Stimulated activated CD8-positive, alpha-beta memory T cell treated with anti-CD3 and anti-CD28 coated beads, Interleukin-12 subunit alpha, Interleukin-12 subunit beta, amount 100 ng/mL, for 4 hours (primary cell): Measurements from ENCODE around the gene ULBP1.
"Not testable (repeated sequence)": the region's sequence is repeated elsewhere in the genome, so short reads cannot be mapped to it uniquely, and the experiment has no call there.

Experiments used
- DNase-seq: peaks from one replicate; pipeline ENCODE4 v3.0.0-alpha.2; 2020; ENCODE audit warnings: low read depth

The ULBP1 gene

GRCh38 chr6:149933461-149933860 is 30.3 kb upstream of the ULBP1 start:
- no peak for DNase-seq

- peak; percentile 21 for DNase-seq
These were observed 29.2 kb upstream of the ULBP1 start for GRCh38 chr6:149934249-149935156.

- no peak for DNase-seq
These were observed 28.5 kb upstream of the ULBP1 start for GRCh38 chr6:149935246-149935645.

- no peak for DNase-seq
These were observed 28.1 kb upstream of the ULBP1 start for GRCh38 chr6:149935668-149936067.

- DNase-seq: no peak
These were observed 27.0 kb upstream of the ULBP1 start for GRCh38 chr6:149936743-149937142.

GRCh38 chr6:149938013-149938570 is 25.7 kb upstream of the ULBP1 start:
- DNase-seq: not testable (repeated sequence)

GRCh38 chr6:149938571-149939355 is 25.0 kb upstream of the ULBP1 start:
- DNase-seq: peak; percentile 19

- no peak for DNase-seq
These were observed 24.4 kb upstream of the ULBP1 start for GRCh38 chr6:149939356-149939648.

- DNase-seq: no peak
These were observed 23.7 kb upstream of the ULBP1 start for GRCh38 chr6:149939909-149940671.

GRCh38 chr6:149940672-149940982 is 23.1 kb upstream of the ULBP1 start:
- no peak for DNase-seq

- peak; percentile 84 for DNase-seq
These were observed 21.9 kb upstream of the ULBP1 start, which contains the start of gene ULBP2 for GRCh38 chr6:149941583-149942460. Gene ULBP2 (plus strand): TSS chr6:149942014. CDS start chr6:149942073, 59 bp downstream.

GRCh38 chr6:149942461-149942829 is 21.3 kb upstream of the ULBP1 start:
- DNase-seq: no peak

GRCh38 chr6:149943321-149943720 is 20.4 kb upstream of the ULBP1 start:
- not testable (repeated sequence) for DNase-seq

GRCh38 chr6:149945276-149945675 is 18.5 kb upstream of the ULBP1 start:
- DNase-seq: not testable (repeated sequence)

GRCh38 chr6:149946631-149947030 is 17.1 kb upstream of the ULBP1 start:
- DNase-seq: not testable (repeated sequence)

GRCh38 chr6:149947533-149947932 is 16.2 kb upstream of the ULBP1 start:
- not testable (repeated sequence) for DNase-seq

- no peak for DNase-seq
These were observed 15.7 kb upstream of the ULBP1 start for GRCh38 chr6:149948011-149948410.

GRCh38 chr6:149948616-149949015 is 15.1 kb upstream of the ULBP1 start:
- no peak for DNase-seq

- no peak for DNase-seq
These were observed 13.3 kb upstream of the ULBP1 start for GRCh38 chr6:149950423-149950822.

- no peak for DNase-seq
These were observed 12.6 kb upstream of the ULBP1 start for GRCh38 chr6:149951096-149951495.

- DNase-seq: no peak
These were observed 12.1 kb upstream of the ULBP1 start for GRCh38 chr6:149951626-149952025.
